ENCODE results near the gene CD74.

CD74 gene

GRCh38 chr5:150355791-150356190 lies 56.9 kb downstream of the CD74 start:
- no peak for TF ChIP-seq CTCF (IDR thresholded peaks at IDR 0.05; ENCODE audit: low read depth, low read length, missing control alignments)
- no peak overlapping the region for H3K27ac ChIP-seq
- no peaks in the 10 kb centered on the region for H3K27me3 ChIP-seq (replicated peaks)
- in situ Hi-C loops (cut with HindIII; ENCODE audit: low pct_ligation_motif_present, low sequenced_read_pairs), result no loop called here
- H3K36me3 ChIP-seq (replicated peaks), result no peaks in the 10 kb centered on the region
- DNase-seq, result no peak
- no peak overlapping the region for H3K4me3 ChIP-seq (ENCODE audit: low read depth, low read length)

- in situ Hi-C loops (cut with HindIII; ENCODE audit: low pct_ligation_motif_present, low sequenced_read_pairs), result no loop called here
- DNase-seq, result no peak
- H3K4me3 ChIP-seq (ENCODE audit: low read depth, low read length), result no peak overlapping the region
- no peak overlapping the region for H3K27ac ChIP-seq
- TF ChIP-seq CTCF (IDR thresholded peaks at IDR 0.05; ENCODE audit: low read depth, low read length, missing control alignments), result no peak
- H3K27me3 ChIP-seq (replicated peaks), result no peaks in the 10 kb centered on the region
- H3K36me3 ChIP-seq (replicated peaks), result no peaks in the 10 kb centered on the region
Measured at GRCh38 chr5:150353032-150353675, 59.6 kb downstream of the CD74 start.

GRCh38 chr5:150352244-150353031 lies 60.3 kb downstream of the CD74 start:
- no peak overlapping the region for H3K27ac ChIP-seq
- no peak for TF ChIP-seq CTCF (IDR thresholded peaks at IDR 0.05; ENCODE audit: low read depth, low read length, missing control alignments)
- no peak overlapping the region for H3K4me3 ChIP-seq (ENCODE audit: low read depth, low read length)
- DNase-seq, result no peak
- H3K36me3 ChIP-seq (replicated peaks), result no peaks in the 10 kb centered on the region
- no peaks in the 10 kb centered on the region for H3K27me3 ChIP-seq (replicated peaks)
- in situ Hi-C loops (cut with HindIII; ENCODE audit: low pct_ligation_motif_present, low sequenced_read_pairs), result no loop called here

Data from brain microvascular endothelial cell (primary cell).